Pulmonary artery endothelial cell (primary cell): Measurements from ENCODE around the gene ZFR. TPM values are rescaled to one million over a fixed set of nuclear protein-coding genes. Genes with fewer than 3 reads are reported as not detected.
"Not testable (repeated sequence)": the region's sequence is repeated elsewhere in the genome, so short reads cannot be mapped to it uniquely, and the experiment has no call there.

Experiments used
- DNase-seq: peaks from one replicate; pipeline ENCODE4 v3.0.0-alpha.2; 2011; ENCODE audit warnings: low read depth, low spot score
- total RNA-seq: library from RNA; depleted of rRNA; stranded (reverse); fragments of >200 nt; gene quantifications from 2 replicates; pipeline ENCODE4 v1.2.3, GENCODE V29; 2014

ZFR gene
- total RNA-seq, 1 donor from 2014 or later, result 58.4 TPM

- not testable (repeated sequence) for DNase-seq
Measured at GRCh38 chr5:32452316-32452715, 7.8 kb upstream of the ZFR start.

- DNase-seq, result no peak
Measured at GRCh38 chr5:32450952-32451351, 6.4 kb upstream of the ZFR start.

GRCh38 chr5:32449262-32449661, 4.7 kb upstream of the ZFR start:
- no peak for DNase-seq

- DNase-seq, result no peak
Measured at GRCh38 chr5:32446630-32447029, 2.1 kb upstream of the ZFR start.

- no peak for DNase-seq
Measured at GRCh38 chr5:32445831-32446614, 1.5 kb upstream of the ZFR start.

- DNase-seq, result no peak
Measured at GRCh38 chr5:32445287-32445758, 783 bp upstream of the ZFR start.

- DNase-seq, result no peak
Measured at GRCh38 chr5:32443541-32444430, 754 bp downstream of the ZFR start.

- DNase-seq, result no peak
Measured at GRCh38 chr5:32443145-32443540, 1.4 kb downstream of the ZFR start.

GRCh38 chr5:32439086-32439642, 5.4 kb downstream of the ZFR start:
- DNase-seq, result no peak

- DNase-seq, result no peak
Measured at GRCh38 chr5:32436553-32437242, 7.8 kb downstream of the ZFR start.

GRCh38 chr5:32435383-32435782, 9.2 kb downstream of the ZFR start:
- no peak for DNase-seq

GRCh38 chr5:32434221-32434620, 10.3 kb downstream of the ZFR start:
- DNase-seq, result no peak

- no peak for DNase-seq
Measured at GRCh38 chr5:32432633-32433032, 11.9 kb downstream of the ZFR start.

GRCh38 chr5:32430825-32431224, 13.7 kb downstream of the ZFR start:
- DNase-seq, result not testable (repeated sequence)

GRCh38 chr5:32428426-32428825, 16.1 kb downstream of the ZFR start:
- no peak for DNase-seq

GRCh38 chr5:32426440-32427151, 17.9 kb downstream of the ZFR start:
- DNase-seq, result no peak

GRCh38 chr5:32422697-32423096, 21.8 kb downstream of the ZFR start:
- no peak for DNase-seq

- no peak for DNase-seq
Measured at GRCh38 chr5:32421075-32421474, 23.5 kb downstream of the ZFR start.

- DNase-seq, result no peak
Measured at GRCh38 chr5:32420506-32420905, 24.0 kb downstream of the ZFR start.

GRCh38 chr5:32419791-32420190, 24.7 kb downstream of the ZFR start:
- DNase-seq, result no peak
